LHCN-M2 (cell line): ENCODE measurements around the gene STKLD1. TPM values are rescaled to one million over a fixed set of nuclear protein-coding genes. Genes with fewer than 3 reads are reported as not detected.
"Not testable (repeated sequence)": the region's sequence is repeated elsewhere in the genome, so short reads cannot be mapped to it uniquely, and the experiment has no call there.

Source experiments
- DNase-seq: peaks from one replicate; pipeline ENCODE4 v3.0.0-alpha.2; 2012; ENCODE audit warnings: low read depth
- total RNA-seq: library from RNA; depleted of rRNA; stranded (reverse); fragments of >200 nt; gene quantifications from 2 replicates; pipeline ENCODE4 v1.2.3, GENCODE V29; 2014

STKLD1 gene
- total RNA-seq, 1 experiment from 2014 or later = 1.4 TPM

DNA sequence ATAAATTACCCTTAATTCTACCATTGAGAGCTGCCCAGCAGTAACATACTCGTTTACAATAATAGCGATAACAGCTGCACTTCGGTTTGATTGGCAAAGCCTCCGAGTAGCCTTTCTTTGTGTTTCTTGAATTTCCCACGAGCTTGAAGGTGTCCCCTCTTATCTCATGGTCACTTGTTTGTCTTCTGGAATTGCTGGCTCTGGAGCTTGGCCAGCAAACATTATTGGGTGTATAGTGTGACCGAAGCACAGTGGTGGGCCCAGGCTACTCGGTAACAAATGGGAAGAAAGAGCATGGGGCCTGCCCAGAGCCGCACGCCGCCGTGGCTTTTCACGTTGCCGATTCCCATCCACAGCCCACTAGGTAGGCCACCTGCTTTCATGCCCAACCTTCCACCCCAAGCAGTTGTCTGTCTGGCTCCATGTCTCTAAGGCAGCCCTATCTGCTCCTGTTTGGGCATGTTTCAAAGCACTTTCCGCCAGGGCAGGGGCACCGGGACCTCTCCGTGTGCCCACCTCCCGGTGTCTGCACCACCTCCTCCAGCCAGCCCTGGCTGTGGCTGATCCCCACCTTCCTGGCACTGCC lies 8.7 kb downstream of the STKLD1 start:
- DNase-seq = no peak

DNA sequence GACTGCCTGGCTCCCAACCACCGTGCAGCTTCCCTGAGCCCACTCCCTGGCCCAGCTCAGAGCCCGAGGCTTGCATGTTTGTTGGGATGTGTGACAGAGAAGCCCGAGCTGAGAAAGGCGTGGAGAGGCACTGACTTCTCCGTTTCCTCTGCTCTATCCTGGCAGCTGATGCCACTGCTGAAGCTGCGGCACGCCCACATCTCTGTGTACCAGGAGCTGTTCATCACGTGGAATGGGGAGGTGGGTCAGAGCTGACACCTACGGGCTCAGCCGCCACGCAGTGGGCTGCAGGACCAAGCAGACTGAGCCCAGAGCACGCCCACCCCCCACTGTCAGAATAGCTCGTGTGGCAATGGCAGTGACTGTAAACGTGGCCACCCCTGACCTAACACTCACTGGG lies 9.3 kb downstream of the STKLD1 start:
- DNase-seq = no peak

DNA sequence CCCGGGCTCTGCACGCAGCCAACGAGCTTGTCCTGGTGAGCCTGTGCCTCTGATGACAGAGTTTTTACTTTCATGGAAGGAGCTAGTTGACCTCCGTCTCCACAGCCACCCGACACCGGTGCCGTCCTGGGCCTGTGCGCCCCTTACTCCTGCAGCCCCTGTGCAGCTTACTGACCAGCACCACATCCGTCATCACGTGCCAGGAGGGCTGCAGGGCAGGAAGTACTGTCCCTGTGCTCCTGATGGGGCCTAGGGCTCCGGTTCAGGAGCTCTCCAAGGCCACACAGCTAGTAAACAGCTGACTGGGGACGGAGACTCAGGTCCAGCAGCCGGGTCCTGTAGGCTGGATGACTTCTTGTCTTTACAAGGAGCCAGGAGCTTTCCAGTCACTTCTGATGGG lies 10.2 kb downstream of the STKLD1 start:
- DNase-seq = no peak

DNA sequence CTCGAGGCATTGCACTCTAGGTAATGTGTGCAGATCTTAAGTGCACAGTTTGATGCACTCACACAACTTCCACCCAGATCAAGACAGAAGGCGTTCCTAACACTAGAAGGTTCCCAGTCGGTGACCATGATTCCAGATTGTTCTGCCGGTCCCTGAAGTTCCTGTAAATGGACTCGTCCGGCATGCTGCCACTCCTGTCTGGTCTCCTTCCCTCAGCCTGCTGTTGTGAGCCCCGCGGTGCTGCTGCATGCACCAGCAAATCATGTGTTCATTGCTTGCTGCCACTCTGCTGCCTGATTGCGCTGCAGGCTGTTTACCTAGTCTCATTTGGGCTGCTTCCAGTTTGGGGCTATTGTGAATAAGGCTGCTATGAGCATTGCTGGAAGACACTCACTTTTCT lies 11.5 kb downstream of the STKLD1 start:
- no peak for DNase-seq

DNA sequence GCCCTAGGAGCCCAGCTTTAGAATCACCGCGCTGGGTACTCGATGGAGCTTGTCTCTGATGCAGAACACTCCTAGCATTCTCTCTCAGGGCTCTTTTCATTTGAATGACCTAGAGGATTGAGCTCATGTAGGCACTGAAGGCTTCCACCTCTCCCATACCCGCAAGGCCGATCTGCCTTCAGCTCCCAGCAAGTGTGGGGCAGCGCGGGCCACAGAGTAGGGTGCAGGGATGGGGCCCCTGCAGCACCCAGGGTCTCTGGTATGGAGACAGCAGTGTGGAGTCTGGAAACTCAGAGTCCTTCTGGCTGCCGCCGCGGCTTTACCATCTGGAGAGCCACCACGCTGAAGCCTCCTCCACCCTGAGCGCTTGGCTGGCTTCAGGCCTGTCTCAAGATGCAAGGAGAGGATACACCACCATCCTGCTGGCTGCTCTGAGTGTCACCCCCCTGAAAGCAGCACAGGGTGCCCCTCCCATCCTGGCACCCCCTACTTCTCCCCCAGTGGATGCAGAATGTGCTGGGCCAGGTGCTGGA lies 12.9 kb downstream of the STKLD1 start:
- no peak for DNase-seq

DNA sequence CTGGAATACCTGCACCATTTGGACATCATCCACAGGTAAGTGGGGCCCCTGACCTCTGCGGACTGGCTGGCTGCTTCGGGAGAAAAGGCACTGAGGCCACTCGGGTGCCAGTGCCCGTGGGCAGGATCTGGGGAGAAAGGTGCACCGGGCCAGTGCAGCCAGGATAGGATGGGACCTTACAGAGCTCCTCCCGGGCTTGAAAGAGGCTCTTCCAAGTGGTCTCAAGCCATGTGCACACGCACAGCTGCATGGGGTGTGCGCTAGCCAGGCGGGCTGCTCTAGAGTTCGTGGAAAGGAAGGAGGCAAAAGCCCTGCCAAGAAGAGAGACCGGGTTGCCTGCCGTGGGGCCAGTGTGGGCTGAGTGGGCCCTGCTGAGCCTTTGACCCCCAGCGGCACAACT lies 13.4 kb downstream of the STKLD1 start:
- no peak for DNase-seq

DNA sequence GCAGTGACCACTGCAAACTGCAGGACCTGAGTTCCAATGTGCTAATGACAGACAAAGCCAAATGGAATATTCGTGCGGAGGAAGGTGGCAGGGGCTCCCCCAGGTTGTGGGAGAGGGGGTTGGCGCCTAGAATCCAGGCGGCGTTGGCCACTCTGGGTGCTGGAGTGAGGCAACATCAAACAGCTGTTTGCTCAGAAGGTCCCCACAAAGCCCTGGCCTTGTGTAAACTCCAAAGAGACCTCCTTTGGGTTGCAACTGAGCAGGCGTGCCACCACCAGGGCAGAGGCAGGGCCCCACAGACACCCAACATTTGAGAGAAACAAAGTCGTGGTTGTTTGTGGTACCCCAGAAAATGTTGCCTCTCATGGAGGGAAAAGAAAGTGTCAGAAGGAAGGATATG lies 14.5 kb downstream of the STKLD1 start:
- DNase-seq = no peak

DNA sequence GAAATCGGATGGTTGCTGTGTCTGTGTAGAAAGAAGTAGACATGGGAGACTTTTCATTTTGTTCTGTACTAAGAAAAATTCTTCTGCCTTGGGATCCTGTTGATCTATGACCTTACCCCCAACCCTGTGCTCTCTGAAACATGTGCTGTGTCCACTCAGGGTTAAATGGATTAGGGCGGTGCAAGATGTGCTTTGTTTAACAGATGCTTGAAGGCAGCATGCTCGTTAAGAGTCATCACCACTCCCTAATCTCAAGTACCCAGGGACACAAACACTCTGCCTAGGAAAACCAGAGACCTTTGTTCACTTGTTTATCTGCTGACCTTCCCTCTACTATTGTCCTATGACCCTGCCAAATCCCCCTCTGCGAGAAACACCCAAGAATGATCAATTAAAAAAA lies 15.3 kb downstream of the STKLD1 start:
- not testable (repeated sequence) for DNase-seq

DNA sequence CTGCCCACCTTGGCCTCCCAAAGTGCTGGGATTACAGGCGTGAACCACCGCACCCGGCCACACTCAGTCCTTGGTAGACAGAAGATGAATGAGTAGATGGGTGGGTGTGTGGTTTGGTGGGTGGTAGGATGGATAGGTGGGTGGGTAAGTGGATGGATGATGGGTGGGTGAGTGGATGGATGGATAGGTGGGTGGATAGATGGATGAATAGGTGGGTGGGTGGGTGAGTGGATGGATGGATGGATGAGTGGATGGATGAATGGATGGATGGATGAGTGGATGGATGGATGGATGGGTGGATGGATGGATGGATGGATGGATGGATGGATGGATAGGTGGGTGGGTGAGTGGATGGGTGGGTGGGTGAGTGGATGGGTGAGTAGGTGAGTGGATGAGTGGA lies 16.1 kb downstream of the STKLD1 start:
- DNase-seq = not testable (repeated sequence)

DNA sequence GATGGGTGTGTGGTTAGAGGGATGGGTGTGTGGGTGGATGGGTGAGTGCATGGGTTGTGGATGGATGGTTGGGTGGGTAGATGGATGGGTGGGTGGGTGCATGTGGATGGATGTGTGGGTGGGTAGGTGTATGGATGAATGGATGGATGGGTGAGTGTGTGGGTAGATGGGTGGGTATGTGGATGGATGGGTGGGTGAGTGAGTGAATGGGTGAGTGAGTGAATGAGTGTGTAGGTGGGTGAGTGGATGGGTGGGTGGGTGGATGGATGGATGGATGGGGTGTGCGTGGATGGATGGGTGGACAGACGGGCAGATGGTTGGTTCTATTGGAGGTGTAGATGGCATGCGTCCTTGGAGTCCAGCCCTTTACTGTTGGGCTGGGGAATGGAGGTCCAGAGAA lies 17.2 kb downstream of the STKLD1 start:
- DNase-seq = no peak

DNA sequence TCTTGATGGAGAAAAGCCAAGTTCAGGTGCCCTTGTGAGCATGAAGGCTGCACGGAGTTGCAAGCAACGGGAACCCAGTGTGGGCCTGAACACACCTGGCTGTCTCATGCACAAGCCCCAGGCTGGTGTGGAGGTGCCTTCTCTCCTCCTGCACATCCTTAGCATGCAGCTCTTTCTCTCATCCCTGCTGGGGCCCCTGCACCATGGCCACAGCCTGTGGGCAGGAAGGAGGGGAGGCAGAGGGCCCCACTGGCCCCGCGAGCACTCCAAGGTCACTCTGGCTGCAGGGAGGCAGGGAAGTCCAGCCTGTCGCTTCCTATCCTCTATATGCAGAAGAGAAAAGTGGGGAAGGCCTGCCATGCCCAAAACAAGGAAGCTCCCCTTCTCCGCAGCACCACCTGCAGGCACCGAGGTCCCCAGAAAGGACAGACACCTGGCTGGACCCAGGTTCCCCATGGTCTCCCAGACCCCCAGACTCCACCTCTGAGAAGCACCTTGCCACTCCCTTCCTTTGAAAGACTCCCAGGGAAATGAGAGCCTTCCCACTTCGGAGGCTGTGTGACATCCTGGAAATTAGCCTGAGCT lies 18.6 kb downstream of the STKLD1 start:
- DNase-seq = no peak

DNA sequence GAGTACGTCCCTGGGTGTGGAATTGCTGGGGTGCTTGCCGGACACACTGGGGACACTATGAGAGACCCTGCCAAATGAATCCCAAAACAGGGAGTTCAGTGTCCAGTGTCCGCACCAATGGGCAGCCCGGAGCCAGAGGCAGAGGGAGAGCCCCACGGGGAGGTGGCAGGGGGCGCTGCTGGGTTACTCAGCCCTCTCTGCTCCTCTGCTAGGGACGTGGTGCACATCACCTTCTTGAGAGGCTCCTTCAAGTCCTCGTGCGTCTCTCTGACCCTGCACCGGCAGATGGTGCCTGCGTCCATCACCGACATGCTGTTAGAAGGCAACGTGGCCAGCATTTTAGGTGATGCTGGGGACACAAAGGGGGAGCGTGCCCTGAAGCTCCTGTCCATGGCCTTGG lies 20.8 kb downstream of the STKLD1 start:
- no peak for DNase-seq

DNA sequence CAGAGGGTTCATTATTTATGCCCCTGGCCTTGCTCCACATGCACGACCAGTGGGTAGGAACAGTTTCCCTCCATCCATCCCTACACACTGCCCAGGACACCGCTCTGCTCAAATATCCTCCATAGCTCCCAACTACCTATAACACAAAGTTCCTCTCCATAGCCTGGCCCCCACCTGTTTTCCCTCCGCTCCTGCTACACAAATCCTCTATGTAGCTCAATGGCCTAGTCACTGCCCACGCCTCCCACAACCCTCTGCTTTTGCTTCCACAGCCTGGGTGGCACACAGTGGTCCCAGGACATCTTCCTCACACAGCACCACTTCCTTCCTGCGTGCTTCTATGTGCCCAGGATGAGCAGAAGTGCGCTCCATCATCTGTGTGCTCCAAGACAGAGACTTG lies 21.2 kb downstream of the STKLD1 start:
- no peak for DNase-seq

DNA sequence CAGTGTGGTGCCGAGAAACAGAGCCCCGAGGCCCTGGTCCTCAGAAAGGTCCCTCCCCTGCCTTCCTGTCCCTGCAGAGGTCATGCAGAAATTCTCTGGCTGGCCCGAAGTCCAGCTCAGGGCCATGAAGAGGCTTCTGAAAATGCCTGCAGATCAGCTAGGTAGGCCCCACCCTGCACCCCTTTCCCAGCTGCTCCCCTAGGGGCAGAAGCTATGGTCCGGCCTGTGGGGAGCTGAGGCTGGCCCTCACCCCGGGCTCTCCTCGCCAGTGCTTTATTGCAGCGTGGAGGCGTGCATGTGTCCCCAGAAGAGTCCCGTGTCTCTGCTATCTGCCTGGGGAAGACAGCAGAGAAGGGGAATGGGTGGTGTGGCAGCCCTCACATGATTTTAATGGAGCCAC lies 21.7 kb downstream of the STKLD1 start:
- no peak for DNase-seq

DNA sequence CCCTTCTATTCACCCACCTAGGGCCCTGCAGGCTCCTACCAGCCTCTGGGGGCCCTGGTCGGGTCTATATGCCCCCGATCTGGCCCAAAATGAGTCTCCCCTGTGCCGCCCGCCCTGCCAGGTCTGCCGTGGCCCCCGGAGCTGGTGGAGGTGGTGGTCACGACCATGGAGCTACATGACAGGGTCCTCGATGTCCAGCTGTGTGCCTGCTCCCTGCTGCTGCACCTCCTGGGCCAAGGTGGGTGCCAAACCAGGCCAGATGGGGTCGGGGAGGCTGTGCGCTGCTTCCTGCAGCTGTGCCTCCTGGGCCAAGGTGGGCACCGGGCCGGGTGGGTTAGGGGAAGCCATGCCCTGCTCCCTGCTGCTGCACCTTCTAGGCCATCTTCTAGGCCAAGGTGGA lies 24.1 kb downstream of the STKLD1 start:
- no peak for DNase-seq

DNA sequence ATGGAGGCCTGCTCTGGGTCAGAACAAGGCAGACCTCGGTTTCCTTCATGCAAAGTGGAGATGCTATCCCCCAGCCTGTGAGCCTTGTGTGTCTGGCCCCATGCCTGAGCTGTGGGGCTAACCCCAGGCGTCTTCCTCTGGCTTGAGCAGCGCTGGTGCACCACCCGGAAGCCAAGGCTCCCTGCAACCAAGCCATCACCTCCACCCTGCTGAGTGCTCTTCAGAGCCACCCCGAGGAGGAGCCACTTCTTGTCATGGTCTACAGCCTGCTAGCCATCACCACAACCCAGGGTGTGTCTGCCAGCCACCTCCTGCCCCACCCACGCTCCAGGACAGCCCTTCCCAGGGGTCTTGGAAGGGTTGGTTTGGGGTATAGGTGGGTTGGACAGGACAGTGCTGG lies 25.4 kb downstream of the STKLD1 start:
- no peak for DNase-seq

DNA sequence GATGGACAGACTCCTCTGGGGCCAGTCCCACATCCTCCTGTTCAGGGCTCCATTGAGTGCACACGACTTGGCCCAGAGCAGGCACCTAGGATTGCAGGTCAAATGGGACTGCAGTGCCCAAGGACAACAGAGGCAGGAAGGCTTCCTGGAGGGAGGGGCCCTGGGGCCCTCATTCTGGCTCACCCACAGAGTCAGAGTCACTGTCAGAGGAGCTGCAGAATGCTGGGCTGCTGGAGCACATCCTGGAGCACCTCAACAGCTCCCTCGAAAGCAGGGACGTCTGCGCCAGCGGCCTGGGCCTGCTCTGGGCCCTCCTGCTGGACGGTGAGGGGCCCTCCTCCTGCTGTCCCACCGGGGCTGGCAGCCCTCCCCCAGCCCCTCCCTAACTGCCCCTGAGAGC lies 26.5 kb downstream of the STKLD1 start:
- DNase-seq = no peak

DNA sequence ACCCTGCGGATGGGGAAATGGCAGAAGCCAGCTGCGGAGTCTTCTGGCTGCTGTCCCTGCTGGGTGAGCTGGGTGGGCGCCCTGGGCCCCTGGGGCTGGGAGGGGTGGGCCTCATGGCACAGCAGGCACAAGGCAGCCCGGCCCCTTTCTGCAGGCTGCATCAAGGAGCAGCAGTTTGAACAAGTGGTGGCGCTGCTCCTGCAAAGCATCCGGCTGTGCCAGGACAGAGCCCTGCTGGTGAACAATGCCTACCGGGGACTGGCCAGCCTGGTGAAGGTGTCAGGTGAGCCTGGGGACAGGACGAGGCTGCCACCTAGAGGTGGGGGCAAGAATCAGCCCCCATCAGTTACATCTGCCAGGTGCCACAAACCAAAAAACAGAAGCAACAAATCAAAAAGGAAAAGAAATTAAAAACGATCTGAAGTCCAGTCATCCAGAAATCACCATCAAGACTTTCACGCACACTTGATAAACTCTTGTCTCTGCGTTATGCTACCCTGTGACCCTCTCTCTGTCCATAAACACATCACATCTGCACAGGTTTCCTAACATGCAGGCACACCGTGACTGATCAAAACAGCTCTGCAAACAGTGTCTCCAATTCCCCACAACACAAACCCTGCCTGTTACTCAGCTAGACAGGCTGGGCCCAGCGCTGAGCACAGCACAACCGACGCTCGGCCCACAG lies 27.7 kb downstream of the STKLD1 start:
- no peak for DNase-seq

DNA sequence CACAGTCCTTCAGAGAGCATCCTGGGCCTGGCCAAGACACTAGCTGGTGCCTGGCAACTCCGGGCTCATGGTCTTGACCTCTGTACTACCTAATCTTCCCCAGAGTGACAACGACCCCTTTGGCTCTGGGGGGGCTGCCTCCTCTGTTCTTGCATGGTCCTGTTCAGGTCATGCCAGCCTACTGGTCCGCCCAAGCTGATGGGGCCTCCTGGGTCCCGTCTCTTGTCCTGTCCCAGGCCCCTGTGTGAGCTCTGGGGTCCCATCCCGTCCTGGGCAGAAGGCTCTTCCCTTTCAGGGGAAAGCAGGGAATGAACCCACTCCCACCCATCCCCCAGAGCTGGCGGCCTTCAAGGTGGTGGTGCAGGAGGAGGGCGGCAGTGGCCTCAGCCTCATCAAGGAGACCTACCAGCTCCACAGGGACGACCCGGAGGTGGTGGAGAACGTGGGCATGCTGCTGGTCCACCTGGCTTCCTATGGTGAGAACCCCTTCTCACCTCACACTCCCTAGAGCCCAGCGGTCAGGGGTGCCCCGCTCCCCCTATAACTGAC lies 28.4 kb downstream of the STKLD1 start:
- DNase-seq = no peak

DNA sequence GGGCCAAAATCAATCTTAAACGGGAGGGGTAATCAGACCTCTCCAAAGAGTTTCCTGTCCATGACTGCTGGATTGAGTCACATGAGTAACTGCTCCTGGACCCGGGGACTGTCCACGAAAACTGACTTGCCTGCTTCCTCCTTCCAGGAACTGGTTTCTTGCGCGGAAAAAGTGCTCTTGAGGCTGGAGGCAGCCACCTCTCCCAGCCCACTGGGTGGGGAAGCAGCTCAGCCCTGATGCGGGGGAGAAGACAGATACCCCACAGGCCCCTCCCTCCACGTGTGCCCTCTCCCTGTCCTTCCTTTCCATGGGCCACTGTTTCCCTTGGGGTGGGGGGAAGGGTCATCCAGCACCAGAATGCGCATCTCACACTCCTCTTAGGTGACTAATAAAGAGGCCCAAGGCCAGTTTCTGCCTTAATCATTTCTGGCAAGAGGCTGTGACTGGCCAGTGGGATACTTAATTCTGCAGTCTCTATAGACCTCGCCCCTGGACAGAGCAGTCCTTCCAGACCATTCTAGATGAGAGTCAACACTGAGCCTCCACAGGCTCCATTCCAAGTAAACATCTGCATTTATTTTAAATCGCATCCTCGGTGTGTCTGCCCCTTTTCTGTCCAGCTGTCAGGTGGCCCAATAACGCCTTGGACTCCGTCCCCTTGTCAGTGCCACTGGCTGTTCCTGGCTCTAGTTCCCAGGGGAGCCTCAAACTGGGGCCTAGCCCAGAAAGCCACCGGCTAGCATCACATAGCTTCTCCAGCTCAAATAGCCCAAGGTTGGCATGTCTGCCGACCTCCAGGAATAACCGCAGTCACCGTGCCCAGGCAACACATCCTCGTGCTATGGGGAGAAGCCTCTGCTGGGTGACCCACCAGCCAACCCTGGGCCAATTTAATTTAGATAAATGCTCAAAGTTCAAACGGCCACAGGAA lies 29.6 kb downstream of the STKLD1 start:
- DNase-seq = no peak

DNA sequence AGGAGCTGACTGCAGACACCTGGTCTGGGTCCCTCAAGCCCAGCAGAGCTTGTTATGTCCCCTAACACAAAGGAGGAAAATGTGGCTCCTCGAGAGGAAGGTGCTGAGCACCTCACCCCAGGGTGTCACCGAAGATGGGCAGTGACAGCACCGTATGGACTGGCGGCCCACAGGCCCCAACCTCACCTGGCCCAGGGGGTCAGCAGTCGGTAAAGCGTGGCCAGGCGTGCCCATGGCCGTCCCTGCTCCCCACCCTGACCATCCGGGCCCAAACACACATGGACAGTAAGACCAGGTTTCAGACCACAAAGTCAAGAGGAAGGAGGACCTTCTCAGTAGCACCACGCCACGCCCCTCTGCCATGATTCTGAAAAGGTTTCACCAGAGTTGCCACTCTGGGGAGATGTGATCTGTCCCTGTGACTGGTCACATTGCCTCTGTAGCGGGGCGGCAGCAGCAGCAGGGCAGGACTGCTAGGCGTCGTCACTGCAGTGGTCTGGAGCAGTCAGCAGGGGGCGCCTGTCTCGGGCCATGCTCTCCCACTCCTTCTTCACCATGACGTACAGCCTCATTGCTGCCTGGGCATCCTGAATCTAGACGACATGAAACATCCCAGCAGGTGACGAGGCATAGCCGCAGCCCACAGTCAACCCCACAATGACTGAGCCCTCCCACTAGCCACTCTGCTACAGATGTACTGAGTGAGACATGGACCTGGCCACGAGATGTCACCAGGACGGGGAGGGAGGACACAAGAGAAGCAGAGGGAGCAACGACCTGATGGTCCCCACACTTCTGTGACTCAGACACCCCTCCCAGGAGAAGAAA lies 30.5 kb downstream of the STKLD1 start:
- DNase-seq = peak; percentile 64
